Gastroesophageal sphincter (tissue), 3 donors: ENCODE data around the gene MYOM1.

Source experiments
- POLR2A ChIP-seq, 2 donors: fragments of 450-650 bp; IDR thresholded peaks; one replicate each; pipeline ENCODE4 v1.6.1; 2017; ENCODE audit warnings: antibody characterized with exemption in 2 of 2, mild to moderate bottlenecking in 2 of 2, moderate library complexity in 1 of 2
- TF ChIP-seq, protein P1 (sequence below), 4 experiments: fragments of 200-600 bp in 2 of 4; fragments of 450-650 bp in 2 of 4; sonication (generic) in 1 of 4; IDR thresholded peaks; one replicate each; pipeline ENCODE4 v1.5.1; 2017 to 2019; ENCODE audit warnings: antibody characterized with exemption in 4 of 4, mild to moderate bottlenecking in 2 of 4, moderate library complexity in 2 of 4

DNA sequence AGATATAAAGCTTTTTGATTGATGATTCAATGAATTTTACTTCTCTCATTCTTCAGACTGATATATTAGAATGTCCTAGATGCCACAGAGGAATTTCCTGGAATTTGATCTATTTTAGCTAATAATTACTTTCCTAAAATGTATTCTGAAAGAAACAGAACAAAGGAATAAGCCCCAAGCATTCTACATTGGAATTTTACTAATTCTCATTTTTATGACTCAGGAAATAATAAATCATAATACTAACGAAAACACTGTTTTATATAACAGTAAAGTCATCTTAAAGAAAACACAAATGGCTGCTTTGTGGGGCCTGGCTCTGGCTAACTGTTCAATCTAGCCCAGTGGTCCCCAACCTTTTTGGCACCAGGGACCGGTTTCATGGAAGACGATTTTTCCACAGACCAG lies 138.2 kb downstream of the MYOM1 start:
- TF ChIP-seq, protein P1, sequence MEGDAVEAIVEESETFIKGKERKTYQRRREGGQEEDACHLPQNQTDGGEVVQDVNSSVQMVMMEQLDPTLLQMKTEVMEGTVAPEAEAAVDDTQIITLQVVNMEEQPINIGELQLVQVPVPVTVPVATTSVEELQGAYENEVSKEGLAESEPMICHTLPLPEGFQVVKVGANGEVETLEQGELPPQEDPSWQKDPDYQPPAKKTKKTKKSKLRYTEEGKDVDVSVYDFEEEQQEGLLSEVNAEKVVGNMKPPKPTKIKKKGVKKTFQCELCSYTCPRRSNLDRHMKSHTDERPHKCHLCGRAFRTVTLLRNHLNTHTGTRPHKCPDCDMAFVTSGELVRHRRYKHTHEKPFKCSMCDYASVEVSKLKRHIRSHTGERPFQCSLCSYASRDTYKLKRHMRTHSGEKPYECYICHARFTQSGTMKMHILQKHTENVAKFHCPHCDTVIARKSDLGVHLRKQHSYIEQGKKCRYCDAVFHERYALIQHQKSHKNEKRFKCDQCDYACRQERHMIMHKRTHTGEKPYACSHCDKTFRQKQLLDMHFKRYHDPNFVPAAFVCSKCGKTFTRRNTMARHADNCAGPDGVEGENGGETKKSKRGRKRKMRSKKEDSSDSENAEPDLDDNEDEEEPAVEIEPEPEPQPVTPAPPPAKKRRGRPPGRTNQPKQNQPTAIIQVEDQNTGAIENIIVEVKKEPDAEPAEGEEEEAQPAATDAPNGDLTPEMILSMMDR (IDR thresholded peaks at IDR 0.05), result no peak
- TF ChIP-seq POLR2A (IDR thresholded peaks at IDR 0.05), result no peak
